GM23248 (cell line): ENCODE data around the gene RPS6KA5. TPM values are rescaled to one million over a fixed set of nuclear protein-coding genes. Genes with fewer than 3 reads are reported as not detected.

Experiments
- DNase-seq: peaks from one replicate; pipeline ENCODE4 v3.0.0-alpha.2; 2015
- H2AFZ ChIP-seq: fragments of 200-600 bp; sonication (generic); 2 replicates; pipeline ENCODE4 v1.6.1; 2016; ENCODE audit warnings: antibody characterized with exemption
- H3F3A ChIP-seq: fragments of 200-600 bp; sonication (generic); 2 replicates; pipeline ENCODE4 v1.6.1; 2016; ENCODE audit warnings: mild to moderate bottlenecking, antibody characterized with exemption, mixed run types; ENCODE audit not compliant: insufficient read depth
- H3K27ac ChIP-seq: fragments of 200-600 bp; sonication (generic); 2 replicates; pipeline ENCODE4 v1.5.1; 2016; ENCODE audit warnings: mild to moderate bottlenecking
- H3K27me3 ChIP-seq: fragments of 200-600 bp; sonication (generic); replicated peaks from 2 replicates; pipeline ENCODE4 v1.6.1; 2016; ENCODE audit warnings: mild to moderate bottlenecking; ENCODE audit not compliant: insufficient read depth
- H3K36me3 ChIP-seq: fragments of 200-600 bp; sonication (generic); 2 replicates; pipeline ENCODE4 v1.6.1; 2016; ENCODE audit warnings: low read depth, mild to moderate bottlenecking
- H3K4me1 ChIP-seq: fragments of 200-600 bp; sonication (generic); 2 replicates; pipeline ENCODE4 v1.6.1; 2016; ENCODE audit warnings: mild to moderate bottlenecking; ENCODE audit not compliant: insufficient read depth
- H3K4me2 ChIP-seq: fragments of 200-600 bp; sonication (generic); one replicate; pipeline ENCODE4 v1.6.1; 2016; ENCODE audit warnings: mild to moderate bottlenecking; ENCODE audit not compliant: unreplicated experiment
- H3K4me3 ChIP-seq: fragments of 200-600 bp; sonication (generic); 2 replicates; pipeline ENCODE4 v1.5.1; 2016; ENCODE audit warnings: mild to moderate bottlenecking
- H3K79me2 ChIP-seq: fragments of 200-600 bp; sonication (generic); 2 replicates; pipeline ENCODE4 v1.6.1; 2016; ENCODE audit warnings: mild to moderate bottlenecking; ENCODE audit not compliant: insufficient read depth
- H3K9ac ChIP-seq: fragments of 200-600 bp; sonication (generic); 2 replicates; pipeline ENCODE4 v1.6.1; 2016; ENCODE audit warnings: mild to moderate bottlenecking
- H3K9me2 ChIP-seq: fragments of 200-600 bp; sonication (generic); 2 replicates; pipeline ENCODE4 v1.6.1; 2016; ENCODE audit warnings: mixed run types, mild to moderate bottlenecking, moderate library complexity; ENCODE audit not compliant: insufficient read depth
- H3K9me3 ChIP-seq: fragments of 200-600 bp; sonication (generic); one replicate; pipeline ENCODE4 v1.6.1; 2017; ENCODE audit warnings: low read depth
- H4K20me1 ChIP-seq: fragments of 200-600 bp; sonication (generic); 2 replicates; pipeline ENCODE4 v1.6.0; 2016; ENCODE audit not compliant: insufficient read depth
- EZH2 ChIP-seq: fragments of 200-600 bp; sonication (generic); IDR thresholded peaks from 2 replicates; pipeline ENCODE4 v1.6.1; 2018; ENCODE audit warnings: antibody characterized with exemption, mild to moderate bottlenecking; ENCODE audit not compliant: insufficient read depth, poor library complexity, severe bottlenecking
- EZH2phosphoT487 ChIP-seq: fragments of 200-600 bp; sonication (generic); IDR thresholded peaks from 2 replicates; pipeline ENCODE4 v1.6.1; 2018; ENCODE audit warnings: antibody characterized with exemption, moderate library complexity, mild to moderate bottlenecking, low read depth; ENCODE audit not compliant: insufficient read depth
- whole genome bisulfite sequencing, 2 experiments: methylation state at CpG; one replicate each; pipeline ENCODE4 v1.1.6; 2015 to 2017; ENCODE audit warnings: low lambda C conversion rate in 2 of 2, low coverage in 1 of 2; ENCODE audit errors: missing lambda C conversion rate in 2 of 2; 5-methylcytosine and 5-hydroxymethylcytosine counted together
- in situ Hi-C: fragments of 300-500 bp; cut with MboI; formaldehyde crosslinking; loops from 2 replicates; pipeline ENCODE4 v1.15.0; 2020
- polyA plus RNA-seq: library from polyadenylated mRNA; unstranded; fragments of >200 nt; fragmentation: Nextera tagmentation; extraction: Ambion mirVana; gene quantifications from 2 replicates; pipeline ENCODE4 v1.2.1, GENCODE V29; 2016
- total RNA-seq: library from RNA; depleted of rRNA; stranded (reverse); fragments of >200 nt; shearing (Covaris generic); gene quantifications from 2 replicates; pipeline ENCODE4 v1.2.3, GENCODE V29; 2014

The RPS6KA5 gene
- total and polyA plus RNA-seq, 2 experiments from 2014 or later = 0.54 to 1.2 TPM

- H3K9ac ChIP-seq = no peak overlapping the region
- H3K4me1 ChIP-seq = no peaks in the 10 kb centered on the region
- no peak overlapping the region for H2AFZ ChIP-seq
- no peak for DNase-seq
- 82 to 85% methylated on average over 3 of the region's 3 CpGs for WGBS, 2 experiments
- no peak overlapping the region for H3K4me3 ChIP-seq
- TF ChIP-seq EZH2 (no peak), EZH2phosphoT487 (no peak)
- peaks cover 4% of the 10 kb centered on the region; the same call in 1 of the 2 replicates for H3F3A ChIP-seq
- H3K36me3 ChIP-seq = no peaks in the 10 kb centered on the region
- in situ Hi-C loops = no loop called here
- no peaks in the 10 kb centered on the region for H3K79me2 ChIP-seq
- no peak overlapping the region for H3K4me2 ChIP-seq
- no peak overlapping the region for H3K27ac ChIP-seq
- no peaks in the 10 kb centered on the region for H4K20me1 ChIP-seq
- H3K9me2 ChIP-seq = no peaks in the 10 kb centered on the region
- H3K9me3 ChIP-seq = no peaks in the 10 kb centered on the region
- no peaks in the 10 kb centered on the region for H3K27me3 ChIP-seq
These were observed 43.5 kb downstream of the RPS6KA5 start for GRCh38 chr14:91016800-91017410.

GRCh38 chr14:91015435-91015834, 45.0 kb downstream of the RPS6KA5 start:
- Histone ChIP-seq H3K36me3 (no peaks in the 10 kb centered on the region), H3K27ac (no peak overlapping the region), H3K9ac (no peak overlapping the region), H2AFZ (no peak overlapping the region), H3K4me3 (no peak overlapping the region), H3K4me2 (no peak overlapping the region), H3K79me2 (no peaks in the 10 kb centered on the region), H4K20me1 (no peaks in the 10 kb centered on the region), H3F3A (no peaks in the 10 kb centered on the region), H3K9me3 (no peaks in the 10 kb centered on the region), H3K4me1 (no peaks in the 10 kb centered on the region), H3K9me2 (no peaks in the 10 kb centered on the region), H3K27me3 (no peaks in the 10 kb centered on the region)
- TF ChIP-seq EZH2 (no peak), EZH2phosphoT487 (no peak)
- in situ Hi-C loops = no loop called here
- no peak for DNase-seq
- 19 to 20% methylated on average over 1 of the region's 1 CpG for WGBS, 2 experiments

DNA sequence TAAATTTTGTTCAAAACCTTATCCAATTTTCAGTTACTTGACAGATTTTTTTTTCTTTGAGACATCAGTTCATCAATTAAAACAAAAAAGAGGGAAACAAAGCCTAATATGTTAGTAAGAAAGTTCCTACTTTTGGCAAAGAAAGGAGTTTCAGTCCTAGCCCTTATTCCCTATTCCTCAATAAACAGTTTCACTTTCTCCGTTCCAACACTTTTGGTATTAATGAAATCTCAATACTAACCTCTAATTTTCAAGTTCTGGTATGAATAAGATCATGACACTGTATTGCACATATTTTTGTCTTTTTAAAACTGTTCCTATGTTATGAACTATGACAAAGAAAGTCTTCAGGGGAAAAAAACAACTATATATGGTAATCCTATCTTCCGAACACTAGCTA, 48.4 kb downstream of the RPS6KA5 start:
- no peaks in the 10 kb centered on the region for H3K36me3 ChIP-seq
- no peaks in the 10 kb centered on the region for H3K27me3 ChIP-seq
- no peak overlapping the region for H3K9ac ChIP-seq
- WGBS, 2 experiments = 63 to 73% methylated on average over 2 of the region's 2 CpGs
- no peaks in the 10 kb centered on the region for H3K4me1 ChIP-seq
- no peaks in the 10 kb centered on the region for H4K20me1 ChIP-seq
- DNase-seq = no peak
- H3K4me3 ChIP-seq = no peak overlapping the region
- H3K9me2 ChIP-seq = no peaks in the 10 kb centered on the region
- no peak for TF ChIP-seq EZH2phosphoT487
- TF ChIP-seq EZH2 = no peak
- H3K27ac ChIP-seq = no peak overlapping the region
- no peaks in the 10 kb centered on the region for H3F3A ChIP-seq
- in situ Hi-C loops = no loop called here
- no peak overlapping the region for H2AFZ ChIP-seq
- H3K9me3 ChIP-seq = no peaks in the 10 kb centered on the region
- no peaks in the 10 kb centered on the region for H3K79me2 ChIP-seq
- H3K4me2 ChIP-seq = no peak overlapping the region

DNA sequence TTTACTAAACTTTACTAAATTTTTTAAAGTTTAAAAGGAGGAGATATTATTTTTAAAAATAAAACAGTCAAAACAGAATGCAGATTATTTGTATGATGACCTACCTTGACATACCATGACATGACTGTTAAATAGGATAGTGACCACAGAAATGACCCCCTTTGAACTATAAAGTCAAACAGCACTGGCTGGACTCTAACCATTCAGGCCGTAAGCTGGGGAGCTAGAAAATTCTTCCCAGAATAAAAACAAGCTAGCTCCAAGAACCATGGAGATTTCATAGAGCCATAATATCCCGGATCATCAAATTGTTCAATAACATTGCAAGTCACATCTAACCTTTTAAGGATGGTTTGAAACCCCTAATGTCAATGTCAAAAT, 50.3 kb downstream of the RPS6KA5 start:
- Histone ChIP-seq H3K9me3 (no peaks in the 10 kb centered on the region), H3K9me2 (no peaks in the 10 kb centered on the region), H3K4me1 (no peaks in the 10 kb centered on the region), H3K36me3 (no peaks in the 10 kb centered on the region), H3K27ac (no peak overlapping the region), H3K79me2 (no peaks in the 10 kb centered on the region), H3F3A (no peaks in the 10 kb centered on the region), H4K20me1 (no peaks in the 10 kb centered on the region), H3K9ac (no peak overlapping the region), H3K27me3 (no peaks in the 10 kb centered on the region), H3K4me3 (no peak overlapping the region), H3K4me2 (no peak overlapping the region), H2AFZ (no peak overlapping the region)
- no peak for DNase-seq
- in situ Hi-C loops = no loop called here
- TF ChIP-seq EZH2 (no peak), EZH2phosphoT487 (no peak)
- 70 to 80% methylated on average over 2 of the region's 2 CpGs for WGBS, 2 experiments
